IPS DF 4.7 (cell line): ENCODE measurements around the gene ADAD2.

ENCODE experiments used
- DNase-seq: peaks from one replicate; pipeline ENCODE4 v3.0.0-alpha.2; 2013; ENCODE audit warnings: low spot score; ENCODE audit errors: extremely low read depth

Gene ADAD2

DNA sequence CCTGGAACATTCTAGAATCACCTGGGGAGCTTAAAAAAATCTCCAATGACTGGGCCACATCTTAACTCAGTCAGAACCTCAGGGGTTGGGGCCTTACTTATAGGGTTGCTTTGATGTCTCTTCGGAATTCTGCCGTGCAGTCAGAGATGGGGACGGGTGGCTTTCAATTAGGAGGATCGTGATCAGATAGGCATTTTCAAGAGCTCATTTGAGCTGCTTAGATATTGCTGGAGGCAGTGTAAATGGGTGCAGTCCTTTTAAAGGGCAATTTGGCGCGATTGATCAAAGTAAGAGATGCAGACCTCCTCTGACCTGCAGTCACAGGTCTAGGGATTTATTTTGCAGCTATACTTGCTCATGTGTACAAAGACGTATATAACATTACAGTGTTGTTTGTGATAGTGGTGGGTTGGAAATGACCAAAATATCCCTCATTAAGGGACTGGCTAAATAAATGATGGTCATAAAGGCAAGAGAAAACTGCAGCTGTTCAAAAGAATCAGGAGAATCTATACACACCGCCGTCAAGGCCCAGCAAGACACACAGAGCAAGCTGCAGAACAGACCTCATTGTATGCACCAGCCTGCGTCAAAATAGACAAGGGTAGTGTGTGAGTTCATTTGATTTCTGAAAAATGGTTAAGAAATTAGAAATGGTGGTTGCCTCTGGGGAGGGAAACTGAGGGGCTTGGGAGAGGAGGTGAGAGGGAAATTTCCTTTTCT, 55.2 kb downstream of the ADAD2 start:
- DNase-seq, result no peak

DNA sequence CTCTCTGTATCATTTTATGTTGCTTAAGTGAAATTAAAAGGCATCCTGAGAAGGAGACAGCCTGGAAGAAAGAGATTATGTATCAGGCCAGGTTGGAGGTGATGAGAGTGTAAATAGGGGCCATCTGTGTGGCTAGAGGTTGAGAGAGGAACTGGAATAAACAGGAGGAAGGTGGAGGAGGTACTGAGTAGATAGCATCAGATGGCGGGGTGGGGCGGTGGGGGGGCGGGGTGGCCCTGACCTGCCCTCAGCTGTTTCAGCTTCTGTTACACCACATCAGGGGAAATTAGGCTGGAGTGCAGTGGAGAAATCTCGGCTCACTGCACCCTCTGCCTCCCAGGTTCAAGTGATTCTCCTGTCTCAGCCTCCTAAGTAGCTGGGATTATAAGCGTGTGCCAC, 55.7 kb downstream of the ADAD2 start:
- DNase-seq, result no peak
